Measurements from ENCODE around the gene SORL1-AS1.

The SORL1-AS1 gene

DNA sequence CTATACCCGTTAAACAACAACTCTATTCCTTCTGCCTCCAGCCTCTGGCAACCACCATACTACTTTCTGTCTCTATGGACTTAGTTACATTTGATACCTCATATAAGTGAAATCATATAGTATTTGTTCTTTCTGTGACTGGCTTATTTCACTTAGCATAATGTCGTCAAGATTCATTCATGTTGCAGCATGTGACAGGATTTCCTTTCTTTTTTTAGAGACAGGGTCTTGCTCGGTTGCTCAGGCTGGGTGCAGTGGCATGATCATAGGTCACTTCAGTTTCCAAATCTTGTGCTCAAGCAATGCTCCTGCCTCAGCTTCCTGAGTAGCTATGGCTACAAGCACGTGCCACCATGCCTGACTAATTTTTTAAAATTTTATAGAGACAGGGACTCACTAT lies 30.1 kb downstream of the SORL1-AS1 start:
- Histone ChIP-seq H3K79me2 (ENCODE audit: insufficient read depth) (no peaks in the 10 kb centered on the region), H4K20me1 (ENCODE audit: insufficient read depth) (no peaks in the 10 kb centered on the region), H3K4me2 (no peak overlapping the region), H3K36me3 (replicated peaks in 1 of 2; ENCODE audit: control insufficient read depth in 1 of 2, insufficient read depth in 2 of 2, low read length in 1 of 2) (no peaks in the 10 kb centered on the region), H3K4me3 (ENCODE audit: low read depth in 2 of 2, low read length in 1 of 2) (no peak overlapping the region), H3F3A (replicated peaks; ENCODE audit: insufficient read depth) (no peaks in the 10 kb centered on the region), H3K27me3 (ENCODE audit: insufficient read depth) (peaks cover 7% of the 10 kb centered on the region; the same call in 1 of the 2 replicates), H3K27ac (ENCODE audit: low read depth in 2 of 2, low read length in 1 of 2) (no peak overlapping the region), H3K4me1 (ENCODE audit: control insufficient read depth in 1 of 2, insufficient read depth in 2 of 2, low read depth in 1 of 2, low read length in 1 of 2) (peaks cover 0 to 6% of the 10 kb centered on the region in 2 experiments; a peak in 1 of 4 replicates), H2AFZ (ENCODE audit: low read depth) (no peak overlapping the region), H3K9me3 (no peaks in the 10 kb centered on the region), H3K9ac (no peak overlapping the region), H3K9me2 (no peaks in the 10 kb centered on the region)
- 35% methylated on average over 4 of the region's 4 CpGs for WGBS (ENCODE audit: low lambda C conversion rate)
- POLR2A ChIA-PET = no interaction called here
- TF ChIP-seq POLR2AphosphoS5 (IDR thresholded peaks at IDR 0.05; ENCODE audit: low read depth, low read length) (no peak), RAD21 (IDR thresholded peaks at IDR 0.05; ENCODE audit: low read length) (no peak), YY1 (IDR thresholded peaks at IDR 0.05; ENCODE audit: low read depth) (no peak), MXI1 (IDR thresholded peaks at IDR 0.05; ENCODE audit: low read depth, low read length) (no peak), FOXM1 (IDR thresholded peaks at IDR 0.05; ENCODE audit: low read depth) (no peak), SMC3 (IDR thresholded peaks at IDR 0.05; ENCODE audit: low read depth, low read length) (no peak), FOSL2 (IDR thresholded peaks at IDR 0.05; ENCODE audit: borderline replicate concordance, low read depth) (no peak), TEAD4 (IDR thresholded peaks at IDR 0.05; ENCODE audit: borderline replicate concordance, insufficient read depth) (no peak), ELF1 (IDR thresholded peaks at IDR 0.05) (no peak), RFX5 (IDR thresholded peaks at IDR 0.05; ENCODE audit: low read length) (no peak), NRF1 (IDR thresholded peaks at IDR 0.05; ENCODE audit: low read depth, low read length) (no peak), RXRA (IDR thresholded peaks at IDR 0.05; ENCODE audit: borderline replicate concordance, low read depth) (no peak), JUND (IDR thresholded peaks at IDR 0.05) (no peak)
- TF ChIP-seq, protein P1, sequence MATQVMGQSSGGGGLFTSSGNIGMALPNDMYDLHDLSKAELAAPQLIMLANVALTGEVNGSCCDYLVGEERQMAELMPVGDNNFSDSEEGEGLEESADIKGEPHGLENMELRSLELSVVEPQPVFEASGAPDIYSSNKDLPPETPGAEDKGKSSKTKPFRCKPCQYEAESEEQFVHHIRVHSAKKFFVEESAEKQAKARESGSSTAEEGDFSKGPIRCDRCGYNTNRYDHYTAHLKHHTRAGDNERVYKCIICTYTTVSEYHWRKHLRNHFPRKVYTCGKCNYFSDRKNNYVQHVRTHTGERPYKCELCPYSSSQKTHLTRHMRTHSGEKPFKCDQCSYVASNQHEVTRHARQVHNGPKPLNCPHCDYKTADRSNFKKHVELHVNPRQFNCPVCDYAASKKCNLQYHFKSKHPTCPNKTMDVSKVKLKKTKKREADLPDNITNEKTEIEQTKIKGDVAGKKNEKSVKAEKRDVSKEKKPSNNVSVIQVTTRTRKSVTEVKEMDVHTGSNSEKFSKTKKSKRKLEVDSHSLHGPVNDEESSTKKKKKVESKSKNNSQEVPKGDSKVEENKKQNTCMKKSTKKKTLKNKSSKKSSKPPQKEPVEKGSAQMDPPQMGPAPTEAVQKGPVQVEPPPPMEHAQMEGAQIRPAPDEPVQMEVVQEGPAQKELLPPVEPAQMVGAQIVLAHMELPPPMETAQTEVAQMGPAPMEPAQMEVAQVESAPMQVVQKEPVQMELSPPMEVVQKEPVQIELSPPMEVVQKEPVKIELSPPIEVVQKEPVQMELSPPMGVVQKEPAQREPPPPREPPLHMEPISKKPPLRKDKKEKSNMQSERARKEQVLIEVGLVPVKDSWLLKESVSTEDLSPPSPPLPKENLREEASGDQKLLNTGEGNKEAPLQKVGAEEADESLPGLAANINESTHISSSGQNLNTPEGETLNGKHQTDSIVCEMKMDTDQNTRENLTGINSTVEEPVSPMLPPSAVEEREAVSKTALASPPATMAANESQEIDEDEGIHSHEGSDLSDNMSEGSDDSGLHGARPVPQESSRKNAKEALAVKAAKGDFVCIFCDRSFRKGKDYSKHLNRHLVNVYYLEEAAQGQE (IDR thresholded peaks at IDR 0.05; ENCODE audit: low read depth, low read length) = no peak
- TF ChIP-seq, protein P2, sequence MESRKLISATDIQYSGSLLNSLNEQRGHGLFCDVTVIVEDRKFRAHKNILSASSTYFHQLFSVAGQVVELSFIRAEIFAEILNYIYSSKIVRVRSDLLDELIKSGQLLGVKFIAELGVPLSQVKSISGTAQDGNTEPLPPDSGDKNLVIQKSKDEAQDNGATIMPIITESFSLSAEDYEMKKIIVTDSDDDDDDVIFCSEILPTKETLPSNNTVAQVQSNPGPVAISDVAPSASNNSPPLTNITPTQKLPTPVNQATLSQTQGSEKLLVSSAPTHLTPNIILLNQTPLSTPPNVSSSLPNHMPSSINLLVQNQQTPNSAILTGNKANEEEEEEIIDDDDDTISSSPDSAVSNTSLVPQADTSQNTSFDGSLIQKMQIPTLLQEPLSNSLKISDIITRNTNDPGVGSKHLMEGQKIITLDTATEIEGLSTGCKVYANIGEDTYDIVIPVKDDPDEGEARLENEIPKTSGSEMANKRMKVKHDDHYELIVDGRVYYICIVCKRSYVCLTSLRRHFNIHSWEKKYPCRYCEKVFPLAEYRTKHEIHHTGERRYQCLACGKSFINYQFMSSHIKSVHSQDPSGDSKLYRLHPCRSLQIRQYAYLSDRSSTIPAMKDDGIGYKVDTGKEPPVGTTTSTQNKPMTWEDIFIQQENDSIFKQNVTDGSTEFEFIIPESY (IDR thresholded peaks at IDR 0.05; ENCODE audit: borderline replicate concordance, low read depth) = no peak
- TF ChIP-seq, protein P3, sequence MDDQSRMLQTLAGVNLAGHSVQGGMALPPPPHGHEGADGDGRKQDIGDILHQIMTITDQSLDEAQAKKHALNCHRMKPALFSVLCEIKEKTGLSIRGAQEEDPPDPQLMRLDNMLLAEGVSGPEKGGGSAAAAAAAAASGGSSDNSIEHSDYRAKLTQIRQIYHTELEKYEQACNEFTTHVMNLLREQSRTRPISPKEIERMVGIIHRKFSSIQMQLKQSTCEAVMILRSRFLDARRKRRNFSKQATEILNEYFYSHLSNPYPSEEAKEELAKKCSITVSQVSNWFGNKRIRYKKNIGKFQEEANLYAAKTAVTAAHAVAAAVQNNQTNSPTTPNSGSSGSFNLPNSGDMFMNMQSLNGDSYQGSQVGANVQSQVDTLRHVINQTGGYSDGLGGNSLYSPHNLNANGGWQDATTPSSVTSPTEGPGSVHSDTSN (IDR thresholded peaks at IDR 0.05) = no peak
- TF ChIP-seq, protein P4, sequence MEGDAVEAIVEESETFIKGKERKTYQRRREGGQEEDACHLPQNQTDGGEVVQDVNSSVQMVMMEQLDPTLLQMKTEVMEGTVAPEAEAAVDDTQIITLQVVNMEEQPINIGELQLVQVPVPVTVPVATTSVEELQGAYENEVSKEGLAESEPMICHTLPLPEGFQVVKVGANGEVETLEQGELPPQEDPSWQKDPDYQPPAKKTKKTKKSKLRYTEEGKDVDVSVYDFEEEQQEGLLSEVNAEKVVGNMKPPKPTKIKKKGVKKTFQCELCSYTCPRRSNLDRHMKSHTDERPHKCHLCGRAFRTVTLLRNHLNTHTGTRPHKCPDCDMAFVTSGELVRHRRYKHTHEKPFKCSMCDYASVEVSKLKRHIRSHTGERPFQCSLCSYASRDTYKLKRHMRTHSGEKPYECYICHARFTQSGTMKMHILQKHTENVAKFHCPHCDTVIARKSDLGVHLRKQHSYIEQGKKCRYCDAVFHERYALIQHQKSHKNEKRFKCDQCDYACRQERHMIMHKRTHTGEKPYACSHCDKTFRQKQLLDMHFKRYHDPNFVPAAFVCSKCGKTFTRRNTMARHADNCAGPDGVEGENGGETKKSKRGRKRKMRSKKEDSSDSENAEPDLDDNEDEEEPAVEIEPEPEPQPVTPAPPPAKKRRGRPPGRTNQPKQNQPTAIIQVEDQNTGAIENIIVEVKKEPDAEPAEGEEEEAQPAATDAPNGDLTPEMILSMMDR (IDR thresholded peaks at IDR 0.05) = no peak
- TF ChIP-seq, protein P5, sequence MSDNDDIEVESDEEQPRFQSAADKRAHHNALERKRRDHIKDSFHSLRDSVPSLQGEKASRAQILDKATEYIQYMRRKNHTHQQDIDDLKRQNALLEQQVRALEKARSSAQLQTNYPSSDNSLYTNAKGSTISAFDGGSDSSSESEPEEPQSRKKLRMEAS (IDR thresholded peaks at IDR 0.05; ENCODE audit: low read depth) = no peak
- TF ChIP-seq, protein P6, sequence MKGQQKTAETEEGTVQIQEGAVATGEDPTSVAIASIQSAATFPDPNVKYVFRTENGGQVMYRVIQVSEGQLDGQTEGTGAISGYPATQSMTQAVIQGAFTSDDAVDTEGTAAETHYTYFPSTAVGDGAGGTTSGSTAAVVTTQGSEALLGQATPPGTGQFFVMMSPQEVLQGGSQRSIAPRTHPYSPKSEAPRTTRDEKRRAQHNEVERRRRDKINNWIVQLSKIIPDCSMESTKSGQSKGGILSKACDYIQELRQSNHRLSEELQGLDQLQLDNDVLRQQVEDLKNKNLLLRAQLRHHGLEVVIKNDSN (IDR thresholded peaks at IDR 0.05; ENCODE audit: borderline replicate concordance, low read depth) = no peak
- TF ChIP-seq, protein P7, sequence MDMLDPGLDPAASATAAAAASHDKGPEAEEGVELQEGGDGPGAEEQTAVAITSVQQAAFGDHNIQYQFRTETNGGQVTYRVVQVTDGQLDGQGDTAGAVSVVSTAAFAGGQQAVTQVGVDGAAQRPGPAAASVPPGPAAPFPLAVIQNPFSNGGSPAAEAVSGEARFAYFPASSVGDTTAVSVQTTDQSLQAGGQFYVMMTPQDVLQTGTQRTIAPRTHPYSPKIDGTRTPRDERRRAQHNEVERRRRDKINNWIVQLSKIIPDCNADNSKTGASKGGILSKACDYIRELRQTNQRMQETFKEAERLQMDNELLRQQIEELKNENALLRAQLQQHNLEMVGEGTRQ (IDR thresholded peaks at IDR 0.05; ENCODE audit: borderline replicate concordance, low read depth, low read length) = no peak
- CTCF ChIA-PET = no interaction called here
- no peak for DNase-seq

Data from SK-N-SH (cell line).